SU-DHL-6 (cell line): ENCODE data around the gene AP5Z1.

Experiments used
- H2AFZ ChIP-seq: fragments of 200-600 bp; sonication (generic); 2 replicates; pipeline ENCODE4 v1.6.1; 2014; ENCODE audit warnings: low read depth, mild to moderate bottlenecking, moderate library complexity, mixed read lengths, antibody characterized with exemption, low read length; ENCODE audit not compliant: severe bottlenecking
- H3F3A ChIP-seq: fragments of 200-600 bp; shearing (Covaris generic); 2 replicates; pipeline ENCODE4 v1.6.0; 2016; ENCODE audit warnings: antibody characterized with exemption, mild to moderate bottlenecking; ENCODE audit not compliant: insufficient read depth
- H3K27ac ChIP-seq: fragments of 200-600 bp; sonication (generic); 2 replicates; pipeline ENCODE4 v1.5.1; 2016; ENCODE audit warnings: low read depth, mild to moderate bottlenecking, low read length, moderate library complexity, mixed read lengths
- H3K27me3 ChIP-seq: fragments of 200-600 bp; sonication (generic), shearing (Covaris generic); 2 replicates; pipeline ENCODE4 v1.6.0; 2014; ENCODE audit warnings: mild to moderate bottlenecking, low read length
- H3K36me3 ChIP-seq: fragments of 200-600 bp; sonication (generic); 2 replicates; pipeline ENCODE4 v1.6.1; 2014; ENCODE audit warnings: mild to moderate bottlenecking, low read length, mixed read lengths
- H3K4me2 ChIP-seq: fragments of 300-600, 200-600 bp; shearing (Covaris generic), sonication (generic); 2 replicates; pipeline ENCODE4 v1.6.0; 2014; ENCODE audit warnings: low read length, low read depth, mild to moderate bottlenecking; ENCODE audit not compliant: poor library complexity, severe bottlenecking
- H3K4me3 ChIP-seq: fragments of 200-600 bp; sonication (generic); 2 replicates; pipeline ENCODE4 v1.5.1; 2014; ENCODE audit warnings: antibody characterized with exemption, low read length, mild to moderate bottlenecking, mixed read lengths; ENCODE audit not compliant: insufficient read depth, poor library complexity, severe bottlenecking
- H3K79me2 ChIP-seq: fragments of 200-600 bp; sonication (generic); 2 replicates; pipeline ENCODE4 v1.6.1; 2014; ENCODE audit warnings: mild to moderate bottlenecking, low read length, moderate library complexity; ENCODE audit not compliant: insufficient read depth
- H3K9ac ChIP-seq: fragments of 200-600 bp; sonication (generic); 2 replicates; pipeline ENCODE4 v1.7.0; 2014; ENCODE audit warnings: mild to moderate bottlenecking, low read length
- H3K9me2 ChIP-seq: fragments of 200-600 bp; sonication (generic); replicated peaks from 2 replicates; pipeline ENCODE4 v1.6.1; 2014; ENCODE audit warnings: low read length; ENCODE audit not compliant: insufficient read depth
- H3K9me3 ChIP-seq: fragments of 200-600 bp; sonication (generic); 2 replicates; pipeline ENCODE4 v1.6.1; 2014; ENCODE audit warnings: low read length, mixed read lengths; ENCODE audit not compliant: insufficient read depth
- H4K20me1 ChIP-seq: fragments of 200-600 bp; sonication (generic); 2 replicates; pipeline ENCODE4 v1.6.1; 2014; ENCODE audit warnings: low read depth, mild to moderate bottlenecking, antibody characterized with exemption, low read length, moderate library complexity, mixed read lengths
- EZH2phosphoT487 ChIP-seq: fragments of 200-600 bp; sonication (generic), shearing (Covaris generic); conservative IDR thresholded peaks from 2 replicates; pipeline ENCODE4 v1.6.1; 2018; ENCODE audit warnings: mild to moderate bottlenecking, antibody characterized with exemption, low read length, moderate library complexity, mixed read lengths
- TF ChIP-seq, protein P1 (sequence below): fragments of 200-600 bp; sonication (generic); IDR thresholded peaks from one replicate; pipeline ENCODE4 v1.5.1; 2017; ENCODE audit warnings: antibody characterized with exemption, mild to moderate bottlenecking, low read length, moderate library complexity; ENCODE audit not compliant: insufficient read depth, poor library complexity, severe bottlenecking

The AP5Z1 gene

GRCh38 chr7:4779118-4779517, 3.7 kb downstream of the AP5Z1 start:
- Histone ChIP-seq H2AFZ (no peak overlapping the region), H3K4me2 (no peak overlapping the region), H3K27ac (no peak overlapping the region), H3K9me2 (no peaks in the 10 kb centered on the region), H4K20me1 (peaks cover 3% of the 10 kb centered on the region; the same call in 1 of the 2 replicates), H3K9me3 (no peaks in the 10 kb centered on the region), H3F3A (no peaks in the 10 kb centered on the region), H3K27me3 (no peaks in the 10 kb centered on the region), H3K4me3 (no peak overlapping the region), H3K36me3 (no peaks in the 10 kb centered on the region), H3K9ac (no peak overlapping the region), H3K79me2 (peaks cover 38% of the 10 kb centered on the region)
- TF ChIP-seq, protein P1, sequence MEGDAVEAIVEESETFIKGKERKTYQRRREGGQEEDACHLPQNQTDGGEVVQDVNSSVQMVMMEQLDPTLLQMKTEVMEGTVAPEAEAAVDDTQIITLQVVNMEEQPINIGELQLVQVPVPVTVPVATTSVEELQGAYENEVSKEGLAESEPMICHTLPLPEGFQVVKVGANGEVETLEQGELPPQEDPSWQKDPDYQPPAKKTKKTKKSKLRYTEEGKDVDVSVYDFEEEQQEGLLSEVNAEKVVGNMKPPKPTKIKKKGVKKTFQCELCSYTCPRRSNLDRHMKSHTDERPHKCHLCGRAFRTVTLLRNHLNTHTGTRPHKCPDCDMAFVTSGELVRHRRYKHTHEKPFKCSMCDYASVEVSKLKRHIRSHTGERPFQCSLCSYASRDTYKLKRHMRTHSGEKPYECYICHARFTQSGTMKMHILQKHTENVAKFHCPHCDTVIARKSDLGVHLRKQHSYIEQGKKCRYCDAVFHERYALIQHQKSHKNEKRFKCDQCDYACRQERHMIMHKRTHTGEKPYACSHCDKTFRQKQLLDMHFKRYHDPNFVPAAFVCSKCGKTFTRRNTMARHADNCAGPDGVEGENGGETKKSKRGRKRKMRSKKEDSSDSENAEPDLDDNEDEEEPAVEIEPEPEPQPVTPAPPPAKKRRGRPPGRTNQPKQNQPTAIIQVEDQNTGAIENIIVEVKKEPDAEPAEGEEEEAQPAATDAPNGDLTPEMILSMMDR: no peak
- no peak for TF ChIP-seq EZH2phosphoT487

GRCh38 chr7:4781366-4782069, 6.1 kb downstream of the AP5Z1 start:
- Histone ChIP-seq H2AFZ (no peak overlapping the region), H3K27me3 (no peaks in the 10 kb centered on the region), H3K4me3 (no peak overlapping the region), H3K79me2 (peaks cover 28% of the 10 kb centered on the region), H3K9me2 (no peaks in the 10 kb centered on the region), H3K9ac (no peak overlapping the region), H3K4me2 (no peak overlapping the region), H3F3A (no peaks in the 10 kb centered on the region), H3K9me3 (no peaks in the 10 kb centered on the region), H4K20me1 (peaks cover 3% of the 10 kb centered on the region; the same call in 1 of the 2 replicates), H3K27ac (no peak overlapping the region), H3K36me3 (no peaks in the 10 kb centered on the region)
- TF ChIP-seq EZH2phosphoT487: no peak
- TF ChIP-seq, protein P1: no peak

DNA sequence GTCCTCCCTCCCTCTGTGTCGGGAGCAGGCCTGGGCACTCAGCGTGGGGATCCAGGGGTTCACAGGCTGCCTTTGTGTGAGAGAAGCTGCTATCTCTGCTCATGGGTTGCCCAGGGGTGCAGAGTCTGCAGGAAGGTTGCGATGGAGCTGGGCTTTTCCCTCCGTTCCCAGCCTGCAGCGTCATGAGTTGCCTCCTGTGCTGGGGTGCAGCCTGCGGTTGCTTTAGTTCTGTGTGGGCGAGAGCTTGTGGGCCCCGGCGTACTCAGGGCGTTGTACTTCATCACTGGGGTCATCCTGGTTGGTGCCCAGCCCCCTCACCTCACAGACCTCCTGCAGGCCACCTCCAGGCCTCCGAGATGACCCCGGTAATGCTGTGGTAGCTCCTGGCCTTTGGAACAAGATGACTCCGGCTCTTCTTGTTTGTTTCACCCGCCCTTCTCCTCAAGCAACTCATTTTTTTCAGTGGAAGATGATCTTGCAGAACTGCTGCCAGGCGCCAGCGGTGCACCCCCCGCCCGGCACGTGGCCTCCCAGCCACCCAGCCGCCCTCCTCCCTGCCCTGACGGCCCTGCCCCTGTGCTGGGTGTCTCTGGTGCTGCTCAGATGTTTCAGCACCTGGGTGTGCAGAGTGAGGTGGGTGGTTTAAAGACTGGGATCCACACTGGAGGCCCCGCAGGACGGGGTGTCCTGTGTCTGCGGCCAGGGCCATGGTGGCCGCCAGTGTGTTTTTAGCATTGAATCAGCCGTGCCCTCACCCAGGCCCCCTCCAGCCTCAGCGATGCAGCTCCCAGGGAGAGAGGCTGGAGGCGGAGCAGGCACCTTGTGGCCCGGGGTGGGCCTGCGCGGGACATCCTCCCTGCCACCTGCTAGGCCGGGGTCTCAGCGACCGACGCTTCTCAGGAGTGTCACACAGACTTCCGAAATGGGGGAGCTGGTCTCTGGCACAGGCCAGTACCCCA, 7.2 kb downstream of the AP5Z1 start:
- peaks cover 3% of the 10 kb centered on the region; the same call in 1 of the 2 replicates for H4K20me1 ChIP-seq
- TF ChIP-seq EZH2phosphoT487: no peak
- TF ChIP-seq, protein P1: no peak
- H3K36me3 ChIP-seq: no peaks in the 10 kb centered on the region

More for the DNA sequence above, 7.2 kb downstream of the AP5Z1 start:
- Histone ChIP-seq H3K79me2 (peaks cover 19% of the 10 kb centered on the region), H3K9ac (no peak overlapping the region), H3K4me2 (no peak overlapping the region), H3K27me3 (no peaks in the 10 kb centered on the region), H3K9me3 (no peaks in the 10 kb centered on the region), H2AFZ (no peak overlapping the region), H3K9me2 (no peaks in the 10 kb centered on the region), H3K4me3 (no peak overlapping the region), H3K27ac (no peak overlapping the region), H3F3A (no peaks in the 10 kb centered on the region)
